ENCODE data around the gene DAZAP1.

Gene DAZAP1

GRCh38 chr19:1377176-1377964 is 30.0 kb upstream of the DAZAP1 start:
- DNase-seq (ENCODE audit: low spot score): no peak

GRCh38 chr19:1377965-1378785 is 29.2 kb upstream of the DAZAP1 start:
- no peak for DNase-seq (ENCODE audit: low spot score)

- no peak for DNase-seq (ENCODE audit: low spot score)
Measured at GRCh38 chr19:1379126-1379905, 28.1 kb upstream of the DAZAP1 start.

GRCh38 chr19:1379961-1380489 is 27.4 kb upstream of the DAZAP1 start:
- DNase-seq (ENCODE audit: low spot score): no peak

- DNase-seq (ENCODE audit: low spot score): no peak
Measured at GRCh38 chr19:1382250-1382649, 25.1 kb upstream of the DAZAP1 start.

GRCh38 chr19:1383017-1383311 is 24.4 kb upstream of the DAZAP1 start:
- DNase-seq (ENCODE audit: low spot score): no peak

- peak; percentile 63 for DNase-seq (ENCODE audit: low spot score)
Measured at GRCh38 chr19:1383312-1384084, 23.9 kb upstream of the DAZAP1 start, which contains the start of gene NDUFS7. Gene NDUFS7 (plus strand): TSS chr19:1383907. CDS start chr19:1383927, 20 bp downstream.

GRCh38 chr19:1384085-1384462 is 23.3 kb upstream of the DAZAP1 start:
- DNase-seq (ENCODE audit: low spot score): no peak

GRCh38 chr19:1384478-1385110 is 22.8 kb upstream of the DAZAP1 start:
- no peak for DNase-seq (ENCODE audit: low spot score)

- DNase-seq (ENCODE audit: low spot score): no peak
Measured at GRCh38 chr19:1385816-1386215, 21.6 kb upstream of the DAZAP1 start.

- no peak for DNase-seq (ENCODE audit: low spot score)
Measured at GRCh38 chr19:1386945-1387683, 20.3 kb upstream of the DAZAP1 start.

- no peak for DNase-seq (ENCODE audit: low spot score)
Measured at GRCh38 chr19:1387684-1388636, 19.4 kb upstream of the DAZAP1 start.

- no peak for DNase-seq (ENCODE audit: low spot score)
Measured at GRCh38 chr19:1388637-1389026, 18.8 kb upstream of the DAZAP1 start.

- DNase-seq (ENCODE audit: low spot score): no peak
Measured at GRCh38 chr19:1389033-1389940, 18.1 kb upstream of the DAZAP1 start.

- no peak for DNase-seq (ENCODE audit: low spot score)
Measured at GRCh38 chr19:1390890-1391423, 16.4 kb upstream of the DAZAP1 start.

- no peak for DNase-seq (ENCODE audit: low spot score)
Measured at GRCh38 chr19:1392407-1392806, 15.0 kb upstream of the DAZAP1 start.

- DNase-seq (ENCODE audit: low spot score): no peak
Measured at GRCh38 chr19:1392939-1393530, 14.4 kb upstream of the DAZAP1 start.
